Stimulated activated CD4-positive, alpha-beta T cell treated with anti-CD3 and anti-CD28 coated beads, Interleukin-12 subunit alpha, Interleukin-12 subunit beta, amount 100 ng/mL, for 24 hours (primary cell): ENCODE data around the gene C1QTNF12.

ENCODE experiments used
- DNase-seq, 2 experiments: peaks; one replicate each; pipeline ENCODE4 v3.0.0-alpha.2; 2020; ENCODE audit warnings: low read depth in 2 of 2

Gene C1QTNF12

DNA sequence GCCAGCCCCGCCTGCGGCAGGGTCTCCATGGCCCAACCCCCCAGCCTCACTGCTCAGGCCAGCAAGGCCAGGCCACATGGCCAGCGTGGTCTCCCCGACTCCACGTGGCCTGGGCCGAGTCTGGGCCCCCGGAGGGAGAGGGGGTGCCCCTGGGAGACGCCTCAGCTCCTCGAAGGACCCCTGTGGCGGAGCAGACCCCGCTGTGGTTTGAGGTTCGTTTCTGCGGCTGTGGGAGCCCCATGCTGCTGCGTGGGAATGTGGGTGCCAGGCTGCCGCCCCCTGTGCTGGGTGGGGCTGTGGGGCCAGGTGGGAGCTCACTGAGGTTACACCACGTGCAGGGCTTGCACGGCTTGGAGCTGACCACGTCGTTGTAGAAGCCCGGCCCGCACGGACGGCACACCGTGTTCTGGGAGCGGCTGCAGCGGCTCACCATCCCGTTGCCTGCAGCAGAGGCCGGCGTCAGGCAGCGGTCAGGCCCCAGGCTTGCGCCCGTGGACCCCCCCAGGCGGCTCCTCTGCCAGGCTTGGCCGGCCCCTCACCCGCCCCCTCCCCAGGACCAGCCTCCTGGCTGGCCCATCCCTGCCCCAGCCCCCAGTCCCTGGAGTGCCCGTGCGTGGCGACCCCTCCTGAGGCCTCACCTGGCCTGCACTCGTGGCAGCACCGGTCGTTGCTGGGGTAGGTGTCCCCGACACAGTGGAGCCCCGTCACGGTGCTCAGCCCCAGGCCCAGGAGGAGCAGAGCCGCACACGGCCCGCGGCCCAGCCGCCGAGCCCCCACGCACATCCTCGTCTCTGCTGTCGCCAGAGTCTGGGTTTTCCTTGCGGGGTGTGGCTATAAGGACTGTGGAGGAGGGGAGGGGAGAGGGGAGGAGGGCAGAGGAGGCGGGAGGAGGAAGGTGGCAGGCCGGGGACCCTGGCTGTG is 32.9 kb downstream of the C1QTNF12 start, which contains the start of gene TNFRSF4:
Gene TNFRSF4, minus strand, starts transcription at position 809 of the 921 bp plus-strand sequence. Its CDS starts 26 bp downstream, at position 783.
- no peak for DNase-seq

DNA sequence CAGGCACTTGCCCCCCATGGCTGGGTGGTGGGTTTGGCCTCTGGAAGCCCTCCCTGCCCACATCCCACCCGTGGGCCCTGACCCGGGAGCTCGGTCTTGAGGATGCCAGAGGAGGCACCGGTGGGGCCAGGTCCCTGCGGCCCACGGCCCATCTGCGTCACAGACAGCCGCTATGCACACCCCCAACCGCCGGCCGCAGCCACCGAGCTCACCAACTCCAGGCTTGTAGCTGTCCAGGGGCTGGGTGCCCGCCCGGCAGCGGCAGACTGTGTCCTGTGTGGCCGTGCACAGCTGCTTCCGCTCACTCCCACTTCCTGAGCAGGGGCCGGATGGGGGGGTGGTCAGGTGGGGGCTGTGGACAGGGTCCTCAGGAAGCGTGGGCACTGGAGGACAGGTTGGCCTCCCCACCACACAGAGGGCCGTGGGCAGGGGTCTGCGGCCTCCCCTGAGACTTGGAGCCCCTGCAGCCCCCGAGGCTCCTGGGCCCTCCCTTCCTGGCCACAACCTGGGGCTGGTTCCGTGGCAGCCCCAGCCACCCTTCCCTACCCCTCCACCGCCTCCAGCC is 33.7 kb downstream of the C1QTNF12 start:
- DNase-seq = no peak

GRCh38 chr1:1211541-1212441 is 34.7 kb downstream of the C1QTNF12 start:
- DNase-seq = no peak

DNA sequence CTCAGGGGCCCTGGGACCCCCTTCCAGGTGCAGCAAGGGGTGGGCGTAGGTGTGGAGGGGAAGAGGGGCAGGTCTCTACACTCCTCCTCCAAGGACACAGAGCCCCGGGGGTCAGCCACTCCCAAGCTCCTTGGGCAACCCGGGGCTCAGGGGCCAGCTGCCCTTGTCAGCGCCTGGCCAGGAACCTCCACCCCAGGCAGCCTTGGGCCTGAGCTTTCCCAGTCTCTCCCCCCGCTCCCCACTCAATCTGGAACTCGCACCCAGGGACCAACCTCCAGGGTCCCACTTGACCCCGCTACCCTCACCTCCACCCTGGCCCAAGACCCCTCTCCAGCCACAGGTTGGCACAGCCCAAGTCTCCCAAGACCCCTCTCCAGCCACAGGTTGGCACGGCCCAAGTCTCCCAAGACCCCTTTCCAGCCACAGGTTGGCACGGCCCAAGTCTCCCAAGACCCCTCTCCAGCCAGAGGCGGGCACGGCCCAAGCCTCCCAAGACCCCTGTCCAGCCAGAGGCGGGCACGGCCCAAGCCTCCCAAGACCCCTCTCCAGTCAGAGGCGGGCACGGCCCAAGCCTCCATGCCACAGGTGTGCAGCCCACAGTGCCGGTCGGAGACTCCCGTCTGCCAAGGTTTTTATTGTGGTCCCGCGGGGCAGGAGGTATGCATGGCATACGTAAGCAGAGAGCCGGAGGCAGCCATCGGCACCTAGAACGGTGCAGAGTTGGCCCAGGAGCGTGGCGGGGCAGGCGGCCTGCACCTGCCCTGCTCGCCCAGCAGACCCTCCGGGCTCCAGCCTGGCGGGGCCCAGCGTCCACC is 35.6 kb downstream of the C1QTNF12 start:
- DNase-seq = no peak

- DNase-seq = peak in 1 of 2 experiments; percentile 59
Observed at GRCh38 chr1:1208713-1209433, 37.6 kb downstream of the C1QTNF12 start.

DNA sequence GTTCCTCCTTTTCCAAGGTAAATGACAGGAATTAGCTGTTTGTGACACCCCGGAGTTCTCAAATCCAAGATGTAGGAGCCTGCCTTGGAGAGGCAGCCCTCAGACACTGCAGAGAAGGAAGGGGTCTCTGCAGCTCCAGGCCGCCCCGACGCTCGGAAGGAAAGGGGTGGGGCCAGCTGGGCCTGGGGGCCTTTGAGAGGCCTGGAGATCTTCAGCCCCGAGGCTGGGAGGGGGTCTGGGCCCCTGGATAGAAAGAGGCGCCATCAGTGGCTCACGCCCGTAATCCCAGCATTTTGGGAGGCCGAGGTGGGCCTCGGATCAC is 39.0 kb downstream of the C1QTNF12 start:
- DNase-seq = no peak

- no peak for DNase-seq
Observed at GRCh38 chr1:1206966-1207531, 39.5 kb downstream of the C1QTNF12 start.

DNA sequence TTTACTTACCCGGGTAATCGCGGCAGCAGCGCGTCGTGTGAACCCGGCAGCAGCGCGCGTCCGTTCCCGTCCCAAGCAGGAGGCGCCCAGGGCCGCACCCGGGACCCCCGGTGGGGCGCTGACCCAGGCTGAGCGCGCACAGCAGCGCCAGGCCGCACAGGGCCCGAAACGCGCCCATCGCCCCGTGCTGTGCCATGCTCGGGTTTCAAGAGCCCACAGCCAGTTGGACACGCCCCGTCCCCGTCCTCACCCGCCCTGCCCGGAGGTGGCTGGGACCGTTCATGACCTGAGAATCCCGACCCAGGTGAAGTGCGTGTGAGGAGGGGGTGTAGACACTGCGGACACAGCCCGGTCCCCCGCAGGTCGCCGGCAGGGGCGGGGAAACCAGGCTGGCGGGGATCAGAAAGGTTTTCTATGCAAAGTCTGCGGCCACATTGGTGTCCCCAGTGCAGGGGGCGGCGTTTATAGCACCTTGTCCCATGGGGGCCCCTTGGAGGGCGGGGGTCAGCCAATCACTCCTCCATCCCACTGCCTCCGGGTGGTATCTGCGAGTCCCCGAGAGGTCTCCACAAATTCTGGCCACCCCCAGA is 40.1 kb downstream of the C1QTNF12 start, which contains the start of gene TNFRSF18:
Gene TNFRSF18, minus strand, starts transcription at position 217 of the 590 bp plus-strand sequence. Its CDS starts 21 bp downstream, at position 196.
- DNase-seq = no peak

DNA sequence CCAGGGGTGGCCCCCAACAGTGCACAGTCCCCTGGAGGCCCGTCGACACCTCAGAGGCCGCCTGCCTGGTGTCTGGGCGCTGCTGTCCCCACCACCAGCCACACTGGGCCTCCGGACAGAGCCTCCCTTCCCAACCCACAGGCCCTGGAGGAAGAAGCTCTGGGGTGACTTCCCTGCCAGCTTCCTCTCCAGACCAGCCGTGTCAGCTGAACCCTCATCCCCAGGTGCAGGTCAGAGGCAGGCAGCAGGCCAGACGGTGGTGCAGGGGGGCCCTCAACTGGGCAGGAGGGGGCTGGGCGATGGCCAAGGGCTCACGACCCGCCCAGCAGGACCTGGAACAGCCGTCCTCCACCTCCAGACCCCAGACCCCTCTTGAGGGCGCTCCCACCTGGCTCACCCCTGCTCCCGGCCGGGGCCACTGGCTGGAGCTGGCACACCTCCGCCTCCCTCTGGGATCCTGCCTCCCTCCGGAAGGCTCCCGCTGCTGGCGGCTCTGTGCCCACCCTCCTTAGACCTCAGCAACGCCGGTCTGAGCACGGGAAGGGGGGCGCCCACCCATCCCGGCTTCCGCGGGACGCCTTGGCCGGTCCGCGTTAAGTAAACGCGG is 40.6 kb downstream of the C1QTNF12 start:
- DNase-seq = no peak

DNA sequence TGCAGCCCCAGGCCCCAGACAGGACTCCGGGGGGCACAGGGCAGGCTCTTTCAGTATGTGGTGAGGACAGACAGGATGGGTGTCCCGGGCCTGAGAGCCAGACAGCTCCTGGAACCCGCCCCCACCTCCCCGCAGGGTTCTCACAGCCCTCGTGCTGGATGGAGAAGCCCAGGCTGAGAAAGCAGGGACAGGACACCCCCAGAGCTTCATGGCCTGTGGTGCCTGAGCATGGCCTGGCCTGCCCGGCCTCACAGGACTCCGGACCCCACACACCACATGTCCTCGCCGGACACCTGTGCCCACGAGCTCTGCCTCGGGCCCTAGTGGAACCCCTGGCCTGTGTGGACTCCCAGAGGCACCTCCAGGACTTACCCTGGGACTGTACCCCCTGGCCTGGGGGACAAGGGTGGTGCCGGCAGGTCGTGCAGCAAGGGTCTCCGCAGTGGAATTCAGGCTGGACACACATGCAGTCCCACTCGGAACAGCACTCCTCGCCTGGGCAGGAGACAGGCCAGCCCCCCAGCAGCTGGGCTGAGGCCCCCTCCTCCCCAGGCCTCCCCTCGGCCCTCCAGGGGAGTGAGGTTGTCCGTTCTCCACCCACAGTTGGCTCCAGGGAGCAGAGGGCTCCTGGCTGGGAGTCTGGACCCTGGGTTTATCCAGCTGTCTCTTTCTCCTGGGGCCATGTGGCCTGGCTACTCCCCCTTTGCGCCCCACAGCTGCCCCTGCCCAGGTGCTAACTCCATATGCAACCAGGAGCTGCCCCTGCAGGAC is 41.3 kb downstream of the C1QTNF12 start:
- no peak for DNase-seq

DNA sequence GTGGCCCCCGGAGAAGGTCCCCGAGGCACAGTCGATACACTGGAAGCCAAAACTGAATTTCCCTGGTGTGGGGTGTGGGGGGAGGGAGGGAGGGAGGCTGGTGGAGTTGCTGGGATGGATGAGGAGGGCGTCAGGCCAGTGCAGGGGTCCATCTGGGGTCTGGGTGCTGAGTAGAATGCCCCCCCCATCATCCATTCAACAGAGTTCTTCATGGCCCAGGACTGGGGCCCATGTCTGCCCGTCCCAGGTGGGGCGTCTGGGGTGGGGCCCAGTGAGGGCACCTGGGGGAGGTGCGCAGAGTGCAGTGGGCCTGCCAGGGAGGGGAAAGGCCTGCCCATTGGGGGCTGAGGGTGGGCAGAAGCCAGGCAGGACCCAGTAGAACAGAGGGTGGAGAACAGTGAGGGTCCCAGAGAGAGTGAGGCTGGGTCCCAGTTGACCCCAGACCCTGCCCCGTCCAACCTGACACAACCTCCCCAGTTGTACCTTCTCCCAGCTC is 42.0 kb downstream of the C1QTNF12 start:
- DNase-seq = no peak

DNA sequence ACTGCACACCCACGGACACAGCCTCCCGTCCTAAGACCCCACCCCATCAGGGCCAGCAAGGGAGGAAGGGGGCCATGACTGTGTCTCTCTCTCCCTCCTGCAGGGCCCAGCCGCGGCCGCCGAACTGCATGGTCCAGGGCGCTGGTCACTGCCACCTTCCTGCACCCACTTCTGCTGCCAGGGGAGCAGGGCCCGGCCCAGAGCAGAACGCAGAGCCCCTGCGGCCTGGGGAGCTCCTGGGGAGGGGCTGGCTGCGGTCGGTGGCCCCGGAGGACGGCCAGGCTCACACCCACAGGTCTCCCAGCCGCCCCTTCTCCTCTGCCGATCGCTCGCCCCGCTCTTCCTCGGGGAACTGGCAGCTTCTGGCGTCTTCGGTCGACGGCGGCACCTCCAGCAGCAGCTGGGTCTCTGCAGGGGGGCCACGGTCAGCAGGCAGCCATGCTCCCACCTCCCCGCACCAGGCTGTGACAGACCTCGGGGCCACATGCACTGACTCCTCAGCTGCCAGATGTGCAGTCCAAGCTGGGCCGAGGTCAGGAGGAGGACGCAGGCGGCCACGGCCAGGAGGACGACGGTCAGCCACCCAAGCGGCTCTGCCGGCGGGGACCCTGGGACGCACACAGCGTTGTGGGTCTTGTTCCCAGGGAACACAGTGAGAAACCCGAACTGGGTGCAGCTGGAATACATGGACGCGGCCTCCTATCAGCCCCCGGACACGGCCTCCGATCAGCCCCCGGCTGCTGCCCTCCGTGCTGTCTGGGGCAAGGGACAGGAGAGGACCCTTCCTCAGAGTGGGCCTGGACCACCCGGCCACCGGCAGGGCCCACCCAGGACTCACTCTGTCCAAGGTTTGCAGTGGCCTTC is 42.7 kb downstream of the C1QTNF12 start:
- no peak for DNase-seq

DNA sequence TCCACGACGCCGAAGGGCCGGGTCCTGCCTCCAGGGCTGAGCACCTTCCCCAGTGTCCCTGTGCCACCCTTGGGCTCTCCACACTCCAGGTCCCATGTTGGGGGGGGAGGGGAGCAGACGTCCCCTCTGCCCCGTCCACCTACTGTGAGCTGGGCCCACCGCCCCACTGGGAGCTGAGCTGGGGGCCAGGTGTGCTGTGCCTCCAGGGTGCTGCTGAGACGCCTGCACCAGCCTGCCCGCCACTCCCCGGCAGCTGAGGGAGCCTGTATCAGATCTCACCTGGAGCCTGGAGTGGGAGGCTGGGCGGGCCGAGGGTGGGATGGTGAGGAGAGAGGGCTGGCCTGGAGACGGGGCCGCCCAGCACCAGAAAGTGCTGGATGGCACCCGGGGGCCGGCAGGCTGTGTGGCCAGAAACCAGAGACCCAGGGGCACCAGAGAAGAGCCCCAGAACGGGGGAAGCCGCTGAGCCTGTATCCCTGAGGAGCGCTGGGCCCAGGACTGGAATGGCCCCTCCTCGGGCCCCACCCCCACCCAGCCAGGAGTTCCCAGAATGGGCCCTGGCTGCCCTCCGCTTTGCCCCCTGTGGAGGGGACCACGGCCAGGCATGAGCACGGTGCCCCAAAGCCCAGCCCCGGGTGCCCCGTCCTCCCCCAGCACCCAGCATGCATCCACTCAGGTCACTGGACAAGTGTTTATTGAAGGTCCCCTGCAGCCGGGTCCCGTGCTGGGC is 43.5 kb downstream of the C1QTNF12 start:
- DNase-seq = no peak

- DNase-seq = peak; percentile 79 to 81
Observed at GRCh38 chr1:1200876-1201810, 45.4 kb downstream of the C1QTNF12 start.
